Testis (tissue), 3 donors: ENCODE results near the gene VPS16. TPM values are rescaled to one million over a fixed set of nuclear protein-coding genes. Genes with fewer than 3 reads are reported as not detected.
"Not testable (repeated sequence)": the region's sequence is repeated elsewhere in the genome, so short reads cannot be mapped to it uniquely, and the experiment has no call there.

Experiments
- DNase-seq: peaks from one replicate; pipeline ENCODE4 v3.0.0-alpha.2; 2019
- H3K27ac ChIP-seq, 2 donors: fragments of 200-600 bp; sonication (generic); one replicate each; pipeline ENCODE4 v1.5.1; 2019
- H3K27me3 ChIP-seq: fragments of 200-600 bp; sonication (generic); one replicate; pipeline ENCODE4 v1.5.1; 2019
- H3K36me3 ChIP-seq: fragments of 200-600 bp; sonication (generic); one replicate; pipeline ENCODE4 v1.5.1; 2017; ENCODE audit warnings: low read depth; ENCODE audit errors: missing control alignments
- H3K4me1 ChIP-seq: fragments of 200-600 bp; sonication (generic); one replicate; pipeline ENCODE4 v1.5.1; 2019
- H3K4me3 ChIP-seq, 2 donors: fragments of 200-600 bp; sonication (generic); one replicate each; pipeline ENCODE4 v1.5.1; 2017 to 2019
- H3K9me3 ChIP-seq: fragments of 200-600 bp; sonication (generic); one replicate; pipeline ENCODE4 v1.5.1; 2017
- CTCF ChIP-seq, 3 experiments: fragments of 450-650 bp in 2 of 3; fragments of 200-600 bp in 1 of 3; sonication (generic) in 1 of 3; IDR thresholded peaks; one replicate each; pipeline ENCODE4 v1.5.1; 2016 to 2019; ENCODE audit warnings: antibody characterized with exemption in 3 of 3, mild to moderate bottlenecking in 2 of 3, moderate library complexity in 1 of 3
- POLR2A ChIP-seq: fragments of 450-650 bp; IDR thresholded peaks from one replicate; pipeline ENCODE4 v1.6.1; 2017; ENCODE audit warnings: antibody characterized with exemption, mild to moderate bottlenecking, moderate library complexity
- WGBS, 2 donors: methylation state at CpG; one replicate each; pipeline ENCODE4 v1.1.5; 2018; 5-methylcytosine and 5-hydroxymethylcytosine counted together
- intact Hi-C: fragments of 100-400 bp; cut with DNase I; formaldehyde crosslinking; loops from one replicate; pipeline ENCODE4 v1.15.1; 2023; ENCODE audit warnings: low total_unique reads
- polyA plus RNA-seq: library from polyadenylated mRNA; stranded (reverse); fragments of 350-450 nt; fragmentation: Illumina TruSeq; extraction: RNeasy Lipid Tissue Mini Kit (QIAGEN cat#74804); gene quantifications from one replicate; pipeline ENCODE4 v1.2.3, GENCODE V29; 2014; ENCODE audit warnings: low read depth, low replicate concordance; ENCODE audit not compliant: insufficient read depth
- total RNA-seq, 2 donors: library from RNA; depleted of rRNA; stranded (reverse); fragments of >200 nt; gene quantifications; one replicate each; pipeline ENCODE4 v1.2.3, GENCODE V29; 2016

VPS16 gene
- total and polyA plus RNA-seq, 3 donors from 2014 or later, result 24.3 to 31.4 (median 27.3) TPM

GRCh38 chr20:2889797-2890196 is 49.3 kb downstream of the VPS16 start:
- H3K4me1 ChIP-seq, result no peaks in the 10 kb centered on the region
- no peak for DNase-seq
- H3K9me3 ChIP-seq, result no peaks in the 10 kb centered on the region
- H3K4me3 ChIP-seq, result no peak overlapping the region
- no peak for TF ChIP-seq POLR2A
- no peak for TF ChIP-seq CTCF (IDR thresholded peaks at IDR 0.05)
- 83 to 91% methylated on average over 3 of the region's 3 CpGs for WGBS, 2 donors
- H3K36me3 ChIP-seq, result no peaks in the 10 kb centered on the region
- no peak overlapping the region for H3K27ac ChIP-seq
- H3K27me3 ChIP-seq, result no peaks in the 10 kb centered on the region
- intact Hi-C loops, result no loop called here

- TF ChIP-seq CTCF (IDR thresholded peaks at IDR 0.05) (no peak), POLR2A (no peak)
- intact Hi-C loops, result no loop called here
- no peak overlapping the region for H3K4me3 ChIP-seq
- no peaks in the 10 kb centered on the region for H3K36me3 ChIP-seq
- no peaks in the 10 kb centered on the region for H3K27me3 ChIP-seq
- no peaks in the 10 kb centered on the region for H3K9me3 ChIP-seq
- no peak for DNase-seq
- no peaks in the 10 kb centered on the region for H3K4me1 ChIP-seq
- no peak overlapping the region for H3K27ac ChIP-seq
- 51 to 56% methylated on average over 2 of the region's 2 CpGs for WGBS, 2 donors
These were observed 50.2 kb downstream of the VPS16 start for GRCh38 chr20:2890742-2891141.

- H3K36me3 ChIP-seq, result no peaks in the 10 kb centered on the region
These were observed 50.8 kb downstream of the VPS16 start for GRCh38 chr20:2891343-2891742.

GRCh38 chr20:2892376-2892775 is 51.8 kb downstream of the VPS16 start:
- H3K27me3 ChIP-seq, result no peaks in the 10 kb centered on the region
- H3K9me3 ChIP-seq, result no peaks in the 10 kb centered on the region
- WGBS, 2 donors, result 94 to 96% methylated on average over 3 of the region's 3 CpGs
- no peak overlapping the region for H3K27ac ChIP-seq
- TF ChIP-seq POLR2A (no peak), CTCF (IDR thresholded peaks at IDR 0.05) (no peak)
- no peaks in the 10 kb centered on the region for H3K4me1 ChIP-seq
- intact Hi-C loops, result no loop called here
- no peak overlapping the region for H3K4me3 ChIP-seq
- no peak for DNase-seq
- H3K36me3 ChIP-seq, result no peaks in the 10 kb centered on the region

More at GRCh38 chr20:2891343-2891742, 50.8 kb downstream of the VPS16 start:
- DNase-seq, result no peak
- TF ChIP-seq CTCF (IDR thresholded peaks at IDR 0.05), result no peak
- TF ChIP-seq POLR2A, result no peak
- intact Hi-C loops, result no loop called here
- no peaks in the 10 kb centered on the region for H3K4me1 ChIP-seq
- H3K9me3 ChIP-seq, result no peaks in the 10 kb centered on the region
- H3K27me3 ChIP-seq, result no peaks in the 10 kb centered on the region
- no peak overlapping the region for H3K4me3 ChIP-seq
- WGBS, 2 donors, result 75 to 76% methylated on average over 2 of the region's 2 CpGs
- H3K27ac ChIP-seq, result no peak overlapping the region

- H3K9me3 ChIP-seq, result no peaks in the 10 kb centered on the region
- H3K4me3 ChIP-seq, result no peak overlapping the region
- H3K4me1 ChIP-seq, result no peaks in the 10 kb centered on the region
- no peak overlapping the region for H3K27ac ChIP-seq
- no peaks in the 10 kb centered on the region for H3K36me3 ChIP-seq
- intact Hi-C loops, result no loop called here
- DNase-seq, result no peak
- TF ChIP-seq POLR2A (no peak), CTCF (IDR thresholded peaks at IDR 0.05) (no peak)
- H3K27me3 ChIP-seq, result no peaks in the 10 kb centered on the region
- 80 to 89% methylated on average over 2 of the region's 2 CpGs for WGBS, 2 donors
These were observed 53.7 kb downstream of the VPS16 start for GRCh38 chr20:2894221-2894620.

GRCh38 chr20:2895154-2895553 is 54.6 kb downstream of the VPS16 start:
- H3K27me3 ChIP-seq, DNase-seq, H3K36me3 ChIP-seq, H3K27ac ChIP-seq, H3K9me3 ChIP-seq, H3K4me1 ChIP-seq, intact Hi-C loops, H3K4me3 ChIP-seq: not testable (repeated sequence)
- WGBS, 2 donors, result 92 to 97% methylated on average over 3 of the region's 3 CpGs
